ENCODE measurements around the gene FKBP10. TPM values are rescaled to one million over a fixed set of nuclear protein-coding genes. Genes with fewer than 3 reads are reported as not detected.

The FKBP10 gene
- polyA plus RNA-seq, 1 of the 3 experiments (the other 2 are of a cell fraction) = 360 TPM

GRCh38 chr17:41835214-41835799, 22.5 kb downstream of the FKBP10 start:
- H3K9me2 ChIP-seq = no peaks in the 10 kb centered on the region
- peak overlapping the region; percentile 95 for H3K4me2 ChIP-seq
- H3K4me1 ChIP-seq (ENCODE audit: control insufficient read depth in 1 of 2, insufficient read depth in 2 of 2, low read depth in 1 of 2, low read length in 1 of 2) = peaks cover 0 to 8% of the 10 kb centered on the region in 2 experiments; a peak in 1 of 4 replicates
- H2AFZ ChIP-seq (ENCODE audit: low read depth) = peak overlapping the region; percentile 93
- no peaks in the 10 kb centered on the region for H3F3A ChIP-seq (replicated peaks; ENCODE audit: insufficient read depth)
- no peak overlapping the region for H3K27ac ChIP-seq (ENCODE audit: low read depth in 2 of 2, low read length in 1 of 2)
- peaks cover 10 to 29% of the 10 kb centered on the region in 2 experiments for H3K36me3 ChIP-seq (replicated peaks in 1 of 2; ENCODE audit: control insufficient read depth in 1 of 2, insufficient read depth in 2 of 2, low read length in 1 of 2)
- H3K9me3 ChIP-seq = no peaks in the 10 kb centered on the region
- no peaks in the 10 kb centered on the region for H3K27me3 ChIP-seq (ENCODE audit: insufficient read depth)
- H3K9ac ChIP-seq = peak overlapping the region; percentile 82
- no peak for DNase-seq
- CTCF ChIA-PET = interaction anchor here (1.0 to 1.8 kb wide), 6 partner anchors 10 to 124 kb away, joined by 3 to 8 read pairs (median 6); partner anchors contain the start of genes KLHL11 and P3H4
- POLR2A ChIA-PET = interaction anchor here (2.2 kb wide), 1 partner anchor 30 kb away, joined by 6 read pairs; the partner anchor contains the start of gene KLHL11
- H3K4me3 ChIP-seq (ENCODE audit: low read depth in 2 of 2, low read length in 1 of 2) = peak overlapping the region; percentile 71 to 91
- peaks cover 20% of the 10 kb centered on the region; the same call in 1 of the 2 replicates for H3K79me2 ChIP-seq (ENCODE audit: insufficient read depth)
- 15% methylated on average over 13 of the region's 13 CpGs for WGBS (ENCODE audit: low lambda C conversion rate)
- H4K20me1 ChIP-seq (ENCODE audit: insufficient read depth) = no peaks in the 10 kb centered on the region
- TF ChIP-seq USF2 (IDR thresholded peaks at IDR 0.05; ENCODE audit: borderline replicate concordance, low read depth, low read length) = no peak
- TF ChIP-seq RAD21 (IDR thresholded peaks at IDR 0.05; ENCODE audit: low read length) = no peak
- TF ChIP-seq, protein P1, sequence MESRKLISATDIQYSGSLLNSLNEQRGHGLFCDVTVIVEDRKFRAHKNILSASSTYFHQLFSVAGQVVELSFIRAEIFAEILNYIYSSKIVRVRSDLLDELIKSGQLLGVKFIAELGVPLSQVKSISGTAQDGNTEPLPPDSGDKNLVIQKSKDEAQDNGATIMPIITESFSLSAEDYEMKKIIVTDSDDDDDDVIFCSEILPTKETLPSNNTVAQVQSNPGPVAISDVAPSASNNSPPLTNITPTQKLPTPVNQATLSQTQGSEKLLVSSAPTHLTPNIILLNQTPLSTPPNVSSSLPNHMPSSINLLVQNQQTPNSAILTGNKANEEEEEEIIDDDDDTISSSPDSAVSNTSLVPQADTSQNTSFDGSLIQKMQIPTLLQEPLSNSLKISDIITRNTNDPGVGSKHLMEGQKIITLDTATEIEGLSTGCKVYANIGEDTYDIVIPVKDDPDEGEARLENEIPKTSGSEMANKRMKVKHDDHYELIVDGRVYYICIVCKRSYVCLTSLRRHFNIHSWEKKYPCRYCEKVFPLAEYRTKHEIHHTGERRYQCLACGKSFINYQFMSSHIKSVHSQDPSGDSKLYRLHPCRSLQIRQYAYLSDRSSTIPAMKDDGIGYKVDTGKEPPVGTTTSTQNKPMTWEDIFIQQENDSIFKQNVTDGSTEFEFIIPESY (IDR thresholded peaks at IDR 0.05; ENCODE audit: borderline replicate concordance, low read depth) = no peak
- no peak for TF ChIP-seq SIN3A (IDR thresholded peaks at IDR 0.05; ENCODE audit: borderline replicate concordance, low read depth, low read length)
- no peak for TF ChIP-seq FOSL2 (IDR thresholded peaks at IDR 0.05; ENCODE audit: borderline replicate concordance, low read depth)
- no peak for TF ChIP-seq SMC3 (IDR thresholded peaks at IDR 0.05; ENCODE audit: low read depth, low read length)
- no peak for TF ChIP-seq NFIC (IDR thresholded peaks at IDR 0.05; ENCODE audit: borderline replicate concordance)
- no peak for TF ChIP-seq RFX5 (IDR thresholded peaks at IDR 0.05; ENCODE audit: low read length)
- no peak for TF ChIP-seq RXRA (IDR thresholded peaks at IDR 0.05; ENCODE audit: borderline replicate concordance, low read depth)
- TF ChIP-seq GATA2 (CRISPR knock-in tag; IDR thresholded peaks at IDR 0.05) = no peak
- no peak for TF ChIP-seq FOXM1 (IDR thresholded peaks at IDR 0.05; ENCODE audit: low read depth)
- TF ChIP-seq EP300 (IDR thresholded peaks at IDR 0.05; ENCODE audit: borderline replicate concordance in 1 of 2, low read depth in 1 of 2, low read length in 1 of 2) = no peak
- no peak for TF ChIP-seq EZH2phosphoT487 (IDR thresholded peaks at IDR 0.05; ENCODE audit: borderline replicate concordance, low read depth)
